HG02938 (cell line): Measurements from ENCODE around the gene DSCAML1.

Experiments
- ATAC-seq: cut with Tn5 transposase; IDR thresholded peaks from one replicate; pipeline ENCODE4 v1.9.1; 2021; ENCODE audit warnings: mild to moderate bottlenecking, moderate library complexity; ENCODE audit not compliant: unreplicated experiment

The DSCAML1 gene

DNA sequence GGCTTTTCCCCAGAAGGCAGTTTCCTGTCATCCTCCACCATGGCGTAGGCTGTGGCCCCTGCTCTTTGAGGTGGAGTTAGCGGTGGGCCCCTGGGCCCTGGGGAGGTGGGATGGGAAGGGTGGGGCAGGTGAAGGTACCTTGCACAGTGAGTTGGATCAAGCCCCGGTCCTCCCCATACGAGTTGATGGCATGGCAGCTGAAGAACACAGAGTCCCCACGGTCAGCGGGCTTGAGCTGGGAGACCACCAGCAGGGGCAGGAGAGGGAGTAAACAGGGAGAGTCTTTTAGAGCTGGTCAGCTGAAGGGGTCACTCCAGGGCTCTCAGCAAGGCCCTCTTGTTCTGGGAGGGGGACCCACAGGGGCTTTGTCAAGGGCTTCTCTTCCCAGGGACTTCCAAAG is 316.0 kb downstream of the DSCAML1 start:
- ATAC-seq: no peak

DNA sequence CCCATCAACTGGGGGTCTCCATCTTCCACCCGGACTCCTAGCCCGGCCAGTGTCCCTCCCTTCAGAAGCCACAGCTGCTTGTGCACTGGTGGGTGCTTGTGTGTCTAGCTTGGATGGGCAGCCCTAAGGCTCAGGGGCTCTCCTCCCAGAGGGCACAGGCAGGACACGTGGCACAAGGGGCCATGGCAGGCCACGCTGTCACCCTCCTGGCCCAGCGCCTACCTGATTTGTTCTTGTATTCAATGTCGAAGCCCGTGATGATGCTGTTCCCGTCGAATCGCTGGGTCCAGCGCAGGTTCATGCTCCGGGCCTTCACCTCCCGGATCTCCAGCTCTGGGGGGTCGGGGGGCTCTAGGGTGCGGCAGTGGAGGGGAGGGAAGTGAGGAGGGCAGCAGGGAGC is 316.8 kb downstream of the DSCAML1 start:
- no peak for ATAC-seq

DNA sequence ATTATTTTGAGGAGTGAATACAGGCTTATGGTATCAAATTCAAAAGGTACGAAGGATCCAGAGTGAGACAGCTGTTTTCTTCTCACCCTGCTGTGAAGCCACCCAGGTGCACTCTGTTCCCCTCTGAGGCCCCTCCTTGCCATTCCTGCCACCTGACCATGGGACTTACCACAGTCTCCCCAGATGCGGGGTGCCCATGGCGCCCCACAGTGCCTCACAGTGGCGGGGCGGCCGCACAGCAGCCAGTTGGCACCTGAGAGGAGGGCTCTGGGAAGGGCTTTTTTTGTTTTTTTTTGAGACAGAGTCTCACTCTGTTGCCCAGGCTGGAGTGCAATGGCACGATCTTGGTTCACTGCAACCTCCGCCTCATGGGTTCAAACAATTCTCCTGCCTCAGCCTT is 317.6 kb downstream of the DSCAML1 start:
- no peak for ATAC-seq

DNA sequence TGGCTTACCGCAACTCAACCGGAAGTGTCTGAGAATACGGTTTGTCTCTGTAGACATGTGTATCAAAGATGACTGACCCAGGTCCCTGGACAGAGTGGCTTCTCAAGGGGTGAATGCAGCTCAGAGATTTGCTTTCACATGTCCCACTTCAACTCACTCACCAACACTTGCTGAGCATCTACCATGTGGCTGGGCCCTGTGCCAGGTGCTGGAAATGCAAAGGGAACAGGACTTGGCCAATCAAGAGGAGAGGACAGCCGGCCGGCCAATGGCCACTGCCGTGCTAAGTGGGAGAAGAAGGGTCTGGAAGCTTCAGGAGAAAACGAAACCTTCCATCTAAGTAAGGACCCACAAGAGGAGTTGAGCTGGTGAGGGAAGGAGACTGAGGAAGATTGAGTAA is 318.1 kb downstream of the DSCAML1 start:
- ATAC-seq: no peak

DNA sequence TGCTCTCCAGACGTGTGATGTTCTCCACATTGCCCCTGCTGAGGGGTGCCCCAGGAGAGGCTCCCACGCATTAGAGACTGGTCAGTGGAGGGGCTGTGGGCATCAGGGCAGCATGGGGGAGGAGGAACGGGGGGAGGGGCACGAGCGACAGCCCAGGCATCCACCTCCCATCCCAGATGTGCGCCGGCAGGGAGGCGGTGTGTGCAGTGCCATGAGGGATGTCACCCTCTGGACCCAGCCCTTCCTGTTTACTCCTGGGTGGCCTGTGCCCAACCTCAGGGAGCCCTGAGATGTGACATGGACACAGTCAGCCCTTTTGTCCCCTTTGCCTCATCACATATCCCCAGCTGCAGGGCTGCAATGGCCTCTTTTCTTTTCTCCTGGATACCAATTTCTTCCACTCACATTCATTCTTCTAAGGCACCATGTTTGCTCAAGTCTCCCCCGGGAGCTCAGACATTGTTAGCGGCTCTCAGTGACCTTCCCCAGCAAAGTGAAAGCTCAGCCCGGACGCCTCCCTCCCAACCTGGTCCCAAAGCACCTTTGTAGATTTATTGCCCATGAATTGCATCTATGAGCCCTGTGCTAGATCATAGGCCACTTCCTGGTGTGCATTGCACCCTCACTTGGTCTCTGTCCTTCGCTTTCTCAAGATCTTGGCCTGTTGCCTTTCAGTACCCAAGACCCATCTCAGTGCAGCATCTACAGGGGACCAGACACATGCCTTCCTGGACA is 318.7 kb downstream of the DSCAML1 start:
- no peak for ATAC-seq

DNA sequence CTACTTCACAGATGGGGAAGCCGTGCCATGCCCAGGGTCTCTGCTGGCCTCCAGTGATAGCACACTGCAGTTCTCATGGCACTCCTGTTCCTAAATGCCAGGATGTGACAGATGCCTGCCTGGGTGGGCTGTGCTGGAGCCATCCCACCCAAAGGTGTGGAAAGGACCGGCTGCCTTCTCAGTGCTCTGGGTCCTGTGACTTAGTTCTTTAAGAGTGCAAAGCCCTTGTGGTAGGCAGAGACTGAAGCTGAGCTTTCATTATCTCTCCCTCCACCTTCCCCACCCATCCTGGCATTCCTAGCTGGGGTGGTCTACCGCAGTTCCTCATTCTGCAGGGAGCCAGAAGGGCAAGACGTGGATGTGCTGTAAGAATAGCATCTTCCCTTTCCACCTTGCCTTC is 319.3 kb downstream of the DSCAML1 start:
- no peak for ATAC-seq

DNA sequence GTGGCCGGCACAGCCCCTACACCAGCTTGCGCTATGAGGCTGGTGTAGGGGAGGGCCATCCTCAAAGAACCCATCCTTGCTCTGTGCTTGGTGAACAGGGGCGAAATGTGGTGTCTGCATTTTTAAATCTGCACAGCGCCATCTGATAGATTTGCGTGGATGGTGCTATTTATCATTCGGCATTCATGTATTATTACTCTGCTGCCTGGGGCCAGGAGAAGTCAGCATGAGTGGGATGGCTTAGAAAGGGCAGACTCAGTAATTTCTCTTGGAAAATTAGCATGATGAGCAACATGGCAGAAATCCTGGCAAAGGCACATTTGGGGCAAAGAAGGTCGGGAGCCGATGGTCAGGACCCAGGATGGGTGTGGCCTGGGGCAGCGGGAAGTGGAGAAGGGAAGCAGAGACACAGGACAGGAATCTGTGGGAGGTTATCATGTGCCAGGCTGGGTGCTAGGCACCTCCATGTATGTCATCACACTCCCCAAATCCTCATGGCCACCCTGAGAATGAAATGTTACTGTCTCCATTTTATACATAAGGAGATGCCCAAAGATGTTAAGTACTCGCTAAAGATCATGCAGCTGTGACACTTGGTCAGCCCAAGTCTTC is 320.4 kb downstream of the DSCAML1 start:
- ATAC-seq: no peak

DNA sequence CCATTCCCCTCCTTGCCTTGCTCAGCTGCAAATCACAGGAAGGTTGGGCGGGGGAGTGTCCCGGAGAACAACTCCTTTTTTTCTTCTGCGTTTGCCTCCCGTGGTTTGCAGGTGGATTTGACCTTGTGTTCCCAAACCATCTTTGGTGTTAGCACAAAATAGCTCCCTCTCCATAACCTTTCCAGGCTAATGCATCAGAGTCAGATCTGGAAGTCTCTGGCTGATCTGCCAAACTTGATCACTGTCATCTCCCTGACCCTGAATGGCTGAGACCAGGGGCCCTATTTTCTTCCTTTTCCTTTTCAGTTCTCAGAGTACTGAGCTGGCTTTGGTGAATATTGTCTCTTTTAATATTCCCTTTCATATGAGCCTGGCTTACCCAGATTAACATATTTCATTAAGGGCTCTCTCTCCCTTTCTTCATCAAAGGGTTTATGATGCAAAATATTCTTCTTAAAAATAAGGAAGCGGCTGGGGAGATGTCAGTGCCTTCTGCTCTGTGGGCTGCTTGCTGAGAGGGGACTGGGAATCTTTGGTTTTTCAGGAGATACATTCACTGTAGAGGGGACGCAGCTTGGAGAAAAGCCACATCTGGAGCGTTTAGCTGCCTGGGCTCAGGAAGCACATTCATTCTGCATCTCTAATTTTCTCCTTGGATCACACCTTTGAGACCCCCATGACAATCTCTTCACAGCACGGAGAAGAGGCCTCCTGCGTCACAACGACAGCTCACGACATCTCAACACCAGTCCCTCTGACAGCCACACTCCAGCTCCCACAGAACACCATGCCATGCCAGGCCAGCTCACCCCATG is 321.1 kb downstream of the DSCAML1 start:
- no peak for ATAC-seq

DNA sequence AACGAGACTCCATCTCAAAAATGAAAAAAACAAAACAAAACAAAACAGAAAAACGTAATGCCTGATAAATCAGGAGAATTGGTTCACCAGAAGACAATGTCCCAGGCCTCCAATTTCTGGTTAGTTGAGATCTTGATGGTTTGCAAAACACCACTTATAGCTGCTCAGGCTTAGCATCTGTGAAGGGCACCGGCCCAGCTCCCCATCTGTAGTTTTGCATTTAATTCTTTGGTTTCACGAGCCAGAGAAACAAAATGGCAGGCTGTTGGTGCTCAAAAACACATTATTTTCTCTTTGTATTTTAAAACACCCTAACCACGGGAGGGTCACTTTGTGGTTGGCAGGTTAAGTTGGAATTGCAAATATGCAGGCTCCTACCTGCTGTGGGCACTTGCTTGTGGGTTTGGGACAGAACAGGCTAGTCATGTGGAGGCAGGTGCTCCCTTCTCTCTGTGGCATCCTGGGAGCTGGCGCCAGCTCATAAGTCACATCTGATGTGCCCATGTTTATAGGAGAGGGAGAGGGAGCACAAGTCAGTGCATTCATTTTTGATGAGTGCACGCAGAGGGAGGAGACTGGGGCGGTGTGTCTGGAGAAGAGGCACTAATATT is 323.4 kb downstream of the DSCAML1 start:
- ATAC-seq: no peak

DNA sequence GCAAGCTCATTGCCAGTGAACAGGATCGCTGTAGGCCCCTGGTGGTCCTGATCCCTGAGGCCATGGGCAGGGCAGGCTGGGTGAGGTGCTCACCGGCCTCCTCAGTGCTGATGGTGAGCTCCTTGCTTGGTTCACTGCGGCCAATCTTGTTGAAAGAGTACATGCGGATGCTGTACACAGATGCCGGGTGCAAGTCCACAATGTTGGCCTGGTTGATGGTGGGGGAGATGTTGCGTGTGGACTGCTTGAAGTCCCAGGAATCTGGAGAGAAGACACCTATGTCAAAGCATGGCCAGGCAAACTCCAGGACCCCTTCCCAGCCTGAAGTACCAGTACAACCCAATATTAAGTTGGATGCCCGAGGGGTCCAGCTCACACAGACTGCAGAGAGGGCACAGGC is 325.2 kb downstream of the DSCAML1 start:
- no peak for ATAC-seq

DNA sequence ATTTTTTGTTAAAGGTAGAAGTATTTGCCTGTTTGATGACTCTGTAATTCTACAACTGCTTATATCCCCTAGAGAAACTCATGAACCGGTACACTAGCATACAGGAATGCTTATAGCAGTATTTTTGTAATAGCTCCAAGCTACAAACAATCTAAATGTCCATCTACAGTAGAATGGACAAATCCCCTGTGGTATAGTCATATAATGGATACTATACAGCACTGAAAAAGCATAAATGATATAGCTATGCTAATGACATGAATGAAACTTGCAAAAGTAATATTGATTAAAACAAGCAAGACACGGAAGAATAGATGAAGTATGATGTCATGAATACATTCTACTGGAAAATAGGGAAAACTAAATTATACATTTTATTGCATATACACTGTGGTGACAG is 326.4 kb downstream of the DSCAML1 start:
- no peak for ATAC-seq

DNA sequence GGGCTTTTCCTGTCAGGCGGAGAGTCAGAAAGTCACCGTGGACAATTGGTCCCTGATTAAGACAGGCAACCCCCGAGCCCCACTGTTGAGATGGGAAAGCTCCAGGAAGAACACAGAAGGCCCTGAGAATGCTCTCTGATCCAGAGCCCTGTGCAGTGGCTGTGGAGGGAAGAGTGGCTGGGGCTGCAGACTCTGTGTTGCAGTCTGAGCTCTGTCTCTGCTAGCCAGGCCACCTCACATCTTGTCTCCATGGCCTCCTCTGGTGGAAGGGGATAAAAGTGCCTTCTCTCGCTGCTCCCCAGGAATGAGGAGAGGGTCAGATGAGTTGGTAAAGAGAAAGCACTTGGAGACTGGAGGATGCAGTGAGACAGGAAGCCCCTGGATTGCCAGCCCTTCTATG is 328.1 kb downstream of the DSCAML1 start:
- no peak for ATAC-seq

DNA sequence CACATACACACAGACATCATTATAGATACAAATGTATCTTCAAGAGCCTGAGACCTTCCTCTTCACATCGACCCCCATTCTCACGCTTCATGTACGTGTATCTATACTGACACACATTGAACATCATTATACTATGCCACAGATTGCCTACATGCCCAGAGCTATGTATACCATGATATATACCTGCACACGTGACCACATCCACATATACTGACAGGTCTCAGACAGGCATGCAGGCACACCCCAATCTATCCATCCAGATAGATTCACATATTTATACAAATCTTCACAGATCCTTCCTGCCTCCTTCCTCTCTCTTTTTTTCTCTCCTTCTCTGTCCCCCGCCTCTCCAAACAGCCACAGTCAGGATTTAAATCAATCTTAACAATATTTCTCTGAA is 329.2 kb downstream of the DSCAML1 start:
- ATAC-seq: no peak

DNA sequence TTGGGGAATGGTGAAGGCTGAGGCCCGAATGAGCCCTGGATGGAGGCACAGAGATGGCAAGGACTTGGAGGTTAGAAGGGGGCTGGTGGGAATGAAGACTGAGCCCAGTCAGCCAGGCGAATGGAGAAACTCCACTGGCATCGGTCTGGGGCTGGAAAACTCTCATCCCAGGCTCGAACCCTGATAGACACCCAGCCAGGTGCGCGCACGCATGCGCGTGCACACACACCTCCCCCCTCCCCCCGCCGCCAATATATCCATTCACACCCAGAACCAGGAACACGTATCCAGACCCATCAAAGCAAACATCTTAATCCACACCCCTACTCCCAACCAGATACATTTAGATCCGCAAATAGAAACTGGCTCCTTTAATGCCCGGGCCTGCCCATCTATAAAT is 330.1 kb downstream of the DSCAML1 start:
- no peak for ATAC-seq

DNA sequence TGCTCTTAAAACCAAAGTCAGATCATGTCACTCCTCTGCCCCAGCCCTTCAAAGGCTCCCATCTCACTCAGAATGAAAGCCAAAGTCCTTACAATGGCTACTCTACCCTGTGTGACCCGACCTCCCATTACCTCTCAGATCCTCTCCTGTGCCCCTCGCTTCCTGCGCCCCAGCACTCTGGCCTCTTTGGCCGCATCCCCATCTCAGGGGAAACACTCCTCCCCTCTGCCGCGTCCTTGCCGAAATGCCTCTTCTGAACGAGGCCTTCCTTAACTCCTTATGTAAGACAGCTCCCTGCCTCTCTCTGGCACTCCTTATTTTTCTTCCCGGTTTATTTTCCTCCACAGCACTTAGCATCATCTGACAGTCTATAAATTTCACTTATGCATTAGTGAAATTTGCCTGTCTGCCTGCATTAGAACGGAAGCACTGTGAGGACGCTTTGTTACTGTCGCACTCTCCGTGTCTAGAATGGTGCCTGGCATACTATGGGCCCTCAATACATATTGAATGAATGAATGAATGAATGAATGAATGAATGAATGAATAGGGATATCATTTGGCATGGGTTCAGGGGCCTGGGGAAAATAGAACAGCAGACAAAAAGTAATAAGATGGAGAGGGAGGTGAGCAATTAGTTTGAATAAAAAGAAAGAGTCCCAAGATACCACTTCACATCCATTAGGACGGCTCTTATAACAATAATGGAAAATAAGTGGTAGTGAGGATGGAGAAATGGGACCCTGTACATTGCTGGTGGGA is 331.6 kb downstream of the DSCAML1 start:
- no peak for ATAC-seq

DNA sequence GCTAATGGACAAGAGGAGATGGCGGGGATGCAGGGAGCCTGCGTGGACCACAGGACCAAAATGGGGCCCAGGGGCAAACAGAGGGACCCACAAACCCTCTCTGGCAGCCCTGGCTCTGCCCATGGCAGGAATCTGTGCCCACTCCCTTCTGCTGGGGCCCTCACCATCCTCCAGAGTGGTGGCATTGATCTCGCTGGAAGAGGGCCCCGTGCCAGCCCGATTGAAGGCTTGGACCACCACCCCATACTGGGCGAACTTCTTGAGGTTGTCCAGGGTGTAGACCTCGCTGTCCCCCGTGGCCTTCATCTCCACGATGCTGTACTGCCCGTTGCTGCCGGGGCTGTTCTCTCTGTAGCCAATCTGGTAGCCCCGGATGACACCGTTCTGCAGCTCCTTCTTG is 332.2 kb downstream of the DSCAML1 start:
- no peak for ATAC-seq

DNA sequence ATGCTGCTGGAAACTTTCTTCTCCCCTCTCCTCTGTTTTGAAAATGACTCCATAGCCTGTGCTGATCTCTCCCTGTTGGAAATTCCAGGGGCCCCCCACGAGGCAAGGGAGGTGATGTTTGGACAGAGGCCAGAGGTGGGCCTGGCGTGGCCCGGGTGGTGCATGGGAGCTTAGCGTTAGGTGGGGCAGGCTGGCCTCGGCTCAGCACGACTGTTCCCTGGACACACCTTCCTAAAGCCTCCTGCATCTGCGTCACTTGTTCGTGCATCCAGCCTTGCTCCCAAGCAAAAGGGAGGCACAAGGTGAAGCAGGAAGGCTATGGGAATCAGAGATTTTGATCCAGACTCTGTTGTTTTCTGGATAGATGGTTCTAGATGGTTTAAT is 334.2 kb downstream of the DSCAML1 start:
- no peak for ATAC-seq

DNA sequence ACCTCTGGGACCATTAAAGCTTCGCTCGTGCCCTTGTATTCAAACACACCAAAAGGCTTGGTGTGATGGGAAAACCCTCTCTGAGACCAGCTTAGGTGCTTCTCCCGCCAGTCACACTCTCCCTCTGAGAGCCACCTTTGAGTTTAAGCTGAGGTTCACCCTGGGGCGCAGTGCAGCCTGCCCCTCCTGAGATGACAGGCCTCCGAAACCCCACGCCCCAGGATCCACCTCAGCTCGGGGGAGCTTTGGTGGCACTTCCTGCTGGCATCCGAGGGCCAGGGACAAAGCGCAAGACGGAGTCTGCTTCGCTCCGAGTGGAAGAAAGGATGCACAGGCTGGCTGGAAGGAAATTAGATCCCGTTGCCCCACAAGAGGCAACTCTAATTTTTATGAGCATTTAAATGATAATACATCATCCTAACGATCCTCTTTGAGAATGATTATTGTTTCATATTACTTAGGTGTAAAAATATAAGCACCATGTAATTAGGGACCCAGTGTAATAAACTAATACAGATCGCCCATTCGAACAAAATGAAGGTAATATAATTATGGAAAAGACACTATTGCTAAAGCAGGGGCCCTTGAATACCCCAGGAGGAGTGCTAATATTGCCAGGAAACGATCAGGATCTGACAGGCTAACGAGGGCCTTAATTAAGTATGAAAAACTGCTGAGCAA is 334.7 kb downstream of the DSCAML1 start:
- ATAC-seq: no peak

DNA sequence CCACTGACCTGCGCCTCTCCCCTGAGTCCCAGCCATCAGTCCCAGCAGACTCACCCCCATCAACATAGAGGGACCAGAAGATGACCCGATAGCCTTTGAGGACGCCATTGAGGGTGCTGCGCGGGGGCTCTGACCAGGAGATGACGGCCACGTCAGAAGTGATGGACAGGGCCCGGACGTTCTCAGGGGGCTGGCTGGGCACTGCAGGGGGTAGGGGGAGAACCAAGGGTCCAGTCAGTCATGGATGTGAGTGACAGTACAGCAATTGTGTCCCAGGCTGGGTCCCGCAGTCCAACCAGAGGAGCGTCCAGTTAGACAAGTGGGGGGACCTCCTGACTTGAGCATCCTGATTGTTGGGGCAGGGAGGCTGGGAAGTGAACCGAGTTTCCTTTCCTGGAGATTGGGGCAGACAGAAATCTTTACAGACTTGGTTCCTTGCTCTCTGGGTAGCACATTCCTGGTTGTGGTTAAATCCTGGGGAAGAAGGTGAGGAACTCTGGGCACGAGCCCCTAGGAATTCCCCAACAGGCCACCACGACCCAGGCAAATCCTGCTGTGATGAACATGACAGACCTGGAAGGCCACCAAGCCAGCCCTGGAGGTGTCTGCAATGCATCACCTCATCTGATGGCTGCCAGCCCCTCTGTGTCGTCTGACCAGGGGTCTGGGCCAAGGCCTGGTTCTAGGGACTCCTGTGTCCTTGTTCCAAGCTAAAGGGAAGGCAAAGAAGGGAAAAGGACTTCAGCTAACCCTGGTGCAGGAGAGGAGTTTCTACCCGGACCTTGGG is 335.4 kb downstream of the DSCAML1 start:
- ATAC-seq: no peak

DNA sequence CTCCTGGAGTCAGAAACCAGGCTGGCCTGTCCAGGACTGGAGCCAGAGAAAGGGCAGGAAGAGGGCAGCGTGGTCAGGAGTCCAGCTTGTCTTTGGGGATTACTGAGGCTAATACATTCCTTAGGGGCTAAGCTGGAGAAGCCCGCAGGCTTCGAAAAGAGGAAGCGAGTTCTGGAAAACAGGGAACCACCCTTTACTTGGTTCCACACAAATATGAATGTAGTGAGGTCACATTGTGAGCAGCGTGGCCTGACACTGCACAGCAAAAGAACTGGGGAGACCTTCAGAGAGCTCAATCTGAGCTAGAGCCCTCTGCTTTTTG is 337.1 kb downstream of the DSCAML1 start:
- no peak for ATAC-seq
